Tibial nerve (tissue), 4 donors: Measurements from ENCODE around the gene SNX10. TPM values are rescaled to one million over a fixed set of nuclear protein-coding genes. Genes with fewer than 3 reads are reported as not detected.

Source experiments
- DNase-seq, 2 donors: peaks; one replicate each; pipeline ENCODE4 v3.0.0-alpha.2; 2019; ENCODE audit warnings: low spot score in 2 of 2
- H3K27ac ChIP-seq, 4 donors: fragments of 200-600 bp; sonication (generic) in 3 of 4; one replicate each; pipeline ENCODE4 v1.5.1; 2017 to 2019; ENCODE audit warnings: mild to moderate bottlenecking in 1 of 4
- H3K27me3 ChIP-seq, 2 donors: fragments of 200-600 bp; sonication (generic) in 1 of 2; one replicate each; pipeline versions ENCODE4 v1.5.1 to v1.6.0; 2017 to 2019
- H3K36me3 ChIP-seq, 3 donors: fragments of 200-600 bp; sonication (generic); one replicate each; pipeline ENCODE4 v1.5.1; 2018 to 2019
- H3K4me1 ChIP-seq, 4 donors: fragments of 200-600 bp; sonication (generic) in 3 of 4; one replicate each; pipeline ENCODE4 v1.5.1; 2017 to 2019
- H3K4me3 ChIP-seq, 4 donors: fragments of 200-600 bp; sonication (generic) in 3 of 4; one replicate each; pipeline ENCODE4 v1.5.1; 2017 to 2019; ENCODE audit warnings: mild to moderate bottlenecking in 1 of 4, moderate library complexity in 1 of 4
- H3K9me3 ChIP-seq, 4 donors: fragments of 200-600 bp; sonication (generic) in 3 of 4; one replicate each; pipeline ENCODE4 v1.5.1; 2017 to 2019
- CTCF ChIP-seq, 5 experiments: fragments of 200-600 bp in 3 of 5; fragments of 450-650 bp in 2 of 5; sonication (generic) in 3 of 5; IDR thresholded peaks; one replicate each; pipeline ENCODE4 v1.5.1; 2016 to 2019; ENCODE audit warnings: antibody characterized with exemption in 5 of 5, mild to moderate bottlenecking in 3 of 5, moderate library complexity in 2 of 5
- EP300 ChIP-seq, 2 donors: sonication (generic); formaldehyde crosslinking; IDR thresholded peaks; one replicate each; pipeline ENCODE4 v1.6.1; 2017; ENCODE audit warnings: antibody characterized with exemption in 2 of 2, mild to moderate bottlenecking in 1 of 2
- POLR2A ChIP-seq, 2 donors: fragments of 450-650 bp; IDR thresholded peaks; one replicate each; pipeline ENCODE4 v1.6.1; 2017; ENCODE audit warnings: antibody characterized with exemption in 2 of 2, mild to moderate bottlenecking in 2 of 2, moderate library complexity in 2 of 2
- WGBS, 2 donors: methylation state at CpG; one replicate each; pipeline ENCODE4 v1.1.5; 2018; 5-methylcytosine and 5-hydroxymethylcytosine counted together
- total RNA-seq, 4 donors: library from RNA; depleted of rRNA; stranded (reverse); fragments of >200 nt; gene quantifications; one replicate each; pipeline ENCODE4 v1.1.0, GENCODE V29; 2016

The SNX10 gene
- total RNA-seq, 4 donors from 2014 or later: 1.7 to 15.9 (median 2.5) TPM

GRCh38 chr7:26409661-26410547 lies 118.2 kb downstream of the SNX10 start:
- Histone ChIP-seq H3K27ac (no peak overlapping the region), H3K4me1 (no peaks in the 10 kb centered on the region), H3K27me3 (no peaks in the 10 kb centered on the region), H3K4me3 (no peak overlapping the region), H3K9me3 (no peaks in the 10 kb centered on the region), H3K36me3 (no peaks in the 10 kb centered on the region)
- TF ChIP-seq CTCF (IDR thresholded peaks at IDR 0.05) (no peak), EP300 (IDR thresholded peaks at IDR 0.05) (no peak)
- WGBS, 2 donors: 51 to 64% methylated on average over 5 of the region's 5 CpGs
- DNase-seq: no peak

- Histone ChIP-seq H3K27ac (no peak overlapping the region), H3K9me3 (no peaks in the 10 kb centered on the region), H3K27me3 (peaks cover 0 to 3% of the 10 kb centered on the region in 2 donors), H3K4me1 (no peaks in the 10 kb centered on the region), H3K36me3 (no peaks in the 10 kb centered on the region), H3K4me3 (no peak overlapping the region)
- TF ChIP-seq EP300 (IDR thresholded peaks at IDR 0.05) (no peak), CTCF (IDR thresholded peaks at IDR 0.05) (no peak), POLR2A (IDR thresholded peaks at IDR 0.05) (no peak)
- WGBS, 2 donors: 59 to 68% methylated on average over 3 of the region's 3 CpGs
- DNase-seq: no peak
Observed at GRCh38 chr7:26413007-26413691, 121.5 kb downstream of the SNX10 start.

DNA sequence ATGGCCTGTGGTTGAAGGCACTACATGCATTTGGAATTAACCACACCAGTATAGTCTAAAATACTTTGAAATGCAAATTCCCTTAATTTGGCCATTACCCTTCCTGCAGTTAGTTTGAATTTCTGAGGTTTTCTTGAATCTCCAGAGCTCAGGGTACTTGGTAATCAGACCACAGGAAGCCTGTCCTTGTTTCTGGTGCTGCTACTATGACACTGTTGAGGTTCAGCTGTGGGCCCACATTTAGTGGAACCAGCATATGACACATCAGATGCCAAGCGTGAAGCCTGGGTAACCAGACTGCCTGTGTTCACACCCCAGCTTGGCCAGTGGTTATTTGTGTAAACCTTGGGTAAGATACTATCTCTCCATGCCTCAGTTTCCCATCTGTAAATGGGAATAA lies 124.3 kb downstream of the SNX10 start:
- no peak for DNase-seq
- no peaks in the 10 kb centered on the region for H3K9me3 ChIP-seq
- TF ChIP-seq EP300 (IDR thresholded peaks at IDR 0.05): no peak
- no peak for TF ChIP-seq CTCF (IDR thresholded peaks at IDR 0.05)
- no peak for TF ChIP-seq POLR2A (IDR thresholded peaks at IDR 0.05)
- WGBS, 2 donors: 94 to 100% methylated on average over 1 of the region's 1 CpG
- no peaks in the 10 kb centered on the region for H3K4me1 ChIP-seq
- no peak overlapping the region for H3K27ac ChIP-seq
- H3K27me3 ChIP-seq: peaks cover 0 to 3% of the 10 kb centered on the region in 2 donors
- no peak overlapping the region for H3K4me3 ChIP-seq
- H3K36me3 ChIP-seq: no peaks in the 10 kb centered on the region

GRCh38 chr7:26417911-26418413 lies 126.3 kb downstream of the SNX10 start:
- Histone ChIP-seq H3K27me3 (peaks cover 0 to 3% of the 10 kb centered on the region in 2 donors), H3K9me3 (no peaks in the 10 kb centered on the region), H3K27ac (no peak overlapping the region), H3K4me1 (no peaks in the 10 kb centered on the region), H3K36me3 (no peaks in the 10 kb centered on the region), H3K4me3 (no peak overlapping the region)
- 86% methylated on average over 5 of the region's 5 CpGs for WGBS, 2 donors
- no peak for DNase-seq
- TF ChIP-seq EP300 (IDR thresholded peaks at IDR 0.05) (peak in 1 of 2 donors; percentile 21), CTCF (IDR thresholded peaks at IDR 0.05) (no peak)

- Histone ChIP-seq H3K27ac (no peak overlapping the region), H3K27me3 (peaks cover 0 to 3% of the 10 kb centered on the region in 2 donors), H3K9me3 (no peaks in the 10 kb centered on the region), H3K4me1 (no peaks in the 10 kb centered on the region), H3K4me3 (no peak overlapping the region), H3K36me3 (no peaks in the 10 kb centered on the region)
- DNase-seq: no peak
- 71 to 79% methylated on average over 3 of the region's 3 CpGs for WGBS, 2 donors
- TF ChIP-seq CTCF (IDR thresholded peaks at IDR 0.05): no peak
Observed at GRCh38 chr7:26419198-26419597, 127.5 kb downstream of the SNX10 start.
